ENCODE results near the gene DUSP28. TPM values are rescaled to one million over a fixed set of nuclear protein-coding genes. Genes with fewer than 3 reads are reported as not detected.

The DUSP28 gene
- total and polyA plus RNA-seq, 10 of the 15 experiments (the other 5 are each of a cell fraction or from before 2014, with no cell fraction given) = 2.5 to 12.5 (median 6.4) TPM

DNA sequence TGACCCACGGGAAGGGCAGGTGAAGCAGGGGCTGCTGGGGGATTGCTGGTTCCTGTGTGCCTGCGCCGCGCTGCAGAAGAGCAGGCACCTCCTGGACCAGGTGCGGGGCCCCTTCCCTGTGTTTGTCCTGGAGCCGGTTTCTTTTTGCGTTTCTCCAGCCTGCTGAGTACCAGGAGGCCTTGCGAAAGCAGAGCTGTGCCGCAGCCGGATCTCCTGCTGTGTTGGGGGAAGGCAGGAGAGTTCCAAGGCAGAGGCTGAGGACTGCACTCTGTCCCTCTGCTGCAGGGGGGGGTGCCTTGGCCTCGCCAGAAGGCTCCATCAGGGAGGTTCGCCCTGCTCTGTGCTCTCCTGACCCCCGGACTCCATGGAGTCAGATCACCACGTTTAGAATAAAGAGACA, 29.2 kb downstream of the DUSP28 start:
- H3K79me2 ChIP-seq (ENCODE audit: control insufficient read depth, insufficient read depth, low read length) = peaks cover 38% of the 10 kb centered on the region
- ChIA-PET RAD21 (ENCODE audit: unreplicated experiment) (interaction anchor here (6.2 to 10.9 kb wide), 2 partner anchors 27 to 75 kb away, joined by 49 to 206 read pairs; partner anchors contain the start of genes ANKMY1 and DUSP28), POLR2A (interaction anchor here (6.7 kb wide), 1 partner anchor 25 kb away, joined by 233 read pairs; the partner anchor contains the start of gene DUSP28), SMC1A (ENCODE audit: uncharacterized antibody, unreplicated experiment) (interaction anchor here (2.2 to 6.4 kb wide), 2 partner anchors 28 to 75 kb away, joined by 13 to 124 read pairs; partner anchors contain the start of genes ANKMY1 and DUSP28), CTCF (interaction anchor here (1.1 to 11.9 kb wide), 6 partner anchors 9 to 75 kb away, joined by 3 to 196 read pairs (median 6); partner anchors contain the start of genes ANKMY1 and DUSP28)
- DNase-seq (ENCODE audit: low read depth, low spot score) (no peak), FAIRE-seq (no peak), ATAC-seq (no peak)
- no peak overlapping the region for H3K9ac ChIP-seq (ENCODE audit: control insufficient read depth, insufficient read depth, low read length)
- H3K27ac ChIP-seq (ENCODE audit: control insufficient read depth, insufficient read depth) = no peak overlapping the region
- no TSS peak for BruUV-seq (replicated peaks)
- 89% methylated on average over 13 of the region's 14 CpGs for whole genome bisulfite sequencing (ENCODE audit: insufficient coverage, insufficient replicate concordance, low lambda C conversion rate, missing lambda C conversion rate)
- peaks cover 20% of the 10 kb centered on the region for H3K4me1 ChIP-seq (ENCODE audit: control insufficient read depth, insufficient read depth, low read length)
- no peak overlapping the region for H3K4me2 ChIP-seq (ENCODE audit: control insufficient read depth, insufficient read depth)
- intact Hi-C loops (cut with micrococcal nuclease; ENCODE audit: unreplicated experiment) = no loop called here
- no peaks in the 10 kb centered on the region; the same call in 1 of the 2 replicates for H4K20me1 ChIP-seq (ENCODE audit: control insufficient read depth, insufficient read depth)
- H3K4me3 ChIP-seq = no peak overlapping the region
- H2AFZ ChIP-seq (ENCODE audit: control insufficient read depth, low read depth, low read length) = no peak overlapping the region
- TF ChIP-seq BACH1 (IDR thresholded peaks at IDR 0.05; ENCODE audit: borderline replicate concordance) (no peak), MEF2B (IDR thresholded peaks at IDR 0.05; ENCODE audit: partially characterized antibody, poor library complexity, severe bottlenecking) (no peak), ZNF384 (IDR thresholded peaks at IDR 0.05; ENCODE audit: borderline replicate concordance, low read depth, low read length) (no peak), FOS (IDR thresholded peaks at IDR 0.05; ENCODE audit: borderline replicate concordance, extremely low read depth, insufficient read length) (no peak), PML (IDR thresholded peaks at IDR 0.05; ENCODE audit: low read length) (no peak), TBL1XR1 (IDR thresholded peaks at IDR 0.05; ENCODE audit: low read depth, low read length) (no peak), POLR2AphosphoS2 (IDR thresholded peaks at IDR 0.05; ENCODE audit: low read depth, low read length) (no peak), SMAD1 (IDR thresholded peaks at IDR 0.05; ENCODE audit: low read depth, partially characterized antibody) (no peak), SREBF1 (IDR thresholded peaks at IDR 0.05; ENCODE audit: low read length) (no peak), FOXK2 (IDR thresholded peaks at IDR 0.05) (no peak), RFX5 (IDR thresholded peaks at IDR 0.05; ENCODE audit: low read depth, low read length) (no peak), KAT2A (conservative IDR thresholded peaks at IDR 0.05; ENCODE audit: control insufficient read depth, low read depth, low read length) (no peak), GATAD2B (conservative IDR thresholded peaks at IDR 0.05; ENCODE audit: low read depth) (no peak), TCF7 (IDR thresholded peaks at IDR 0.05; ENCODE audit: borderline replicate concordance) (no peak)
- TF ChIP-seq, protein P1, sequence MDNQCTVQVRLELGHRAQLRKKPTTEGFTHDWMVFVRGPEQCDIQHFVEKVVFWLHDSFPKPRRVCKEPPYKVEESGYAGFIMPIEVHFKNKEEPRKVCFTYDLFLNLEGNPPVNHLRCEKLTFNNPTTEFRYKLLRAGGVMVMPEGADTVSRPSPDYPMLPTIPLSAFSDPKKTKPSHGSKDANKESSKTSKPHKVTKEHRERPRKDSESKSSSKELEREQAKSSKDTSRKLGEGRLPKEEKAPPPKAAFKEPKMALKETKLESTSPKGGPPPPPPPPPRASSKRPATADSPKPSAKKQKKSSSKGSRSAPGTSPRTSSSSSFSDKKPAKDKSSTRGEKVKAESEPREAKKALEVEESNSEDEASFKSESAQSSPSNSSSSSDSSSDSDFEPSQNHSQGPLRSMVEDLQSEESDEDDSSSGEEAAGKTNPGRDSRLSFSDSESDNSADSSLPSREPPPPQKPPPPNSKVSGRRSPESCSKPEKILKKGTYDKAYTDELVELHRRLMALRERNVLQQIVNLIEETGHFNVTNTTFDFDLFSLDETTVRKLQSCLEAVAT (IDR thresholded peaks at IDR 0.05) = no peak
- no peaks in the 10 kb centered on the region for H3K27me3 ChIP-seq (replicated peaks in 1 of 2; ENCODE audit: control insufficient read depth in 2 of 2, insufficient read depth in 2 of 2, low read length in 1 of 2)
- H3K36me3 ChIP-seq (ENCODE audit: control insufficient read depth in 2 of 2, insufficient read depth in 2 of 2, low read length in 1 of 2) = peaks cover 2 to 8% of the 10 kb centered on the region in 2 experiments; a peak in 3 of 4 replicates
- H3K9me3 ChIP-seq (replicated peaks; ENCODE audit: control insufficient read depth, insufficient read depth, low read length) = no peaks in the 10 kb centered on the region
- in situ Hi-C loops (cut with MboI) = no loop called here
